IPS-NIHi11 (cell line): ENCODE results near the gene DYNLT1.
"Not testable (repeated sequence)": the region's sequence is repeated elsewhere in the genome, so short reads cannot be mapped to it uniquely, and the experiment has no call there.

Experiments used
- DNase-seq: peaks from one replicate; pipeline ENCODE4 v3.0.0; 2012; ENCODE audit warnings: mixed read lengths, low spot score

Gene DYNLT1

GRCh38 chr6:158644231-158645063, at the start of gene DYNLT1:
TSS of gene DYNLT1 (minus strand) at chr6:158644743. CDS start at chr6:158644708, 35 bp downstream.
- DNase-seq = peak; percentile 98

GRCh38 chr6:158688860-158689259, 44.3 kb upstream of the DYNLT1 start:
- no peak for DNase-seq

- DNase-seq = no peak
Measured at GRCh38 chr6:158687506-158687905, 43.0 kb upstream of the DYNLT1 start.

GRCh38 chr6:158686791-158687381, 42.3 kb upstream of the DYNLT1 start:
- DNase-seq = no peak

- DNase-seq = peak; percentile 49
Measured at GRCh38 chr6:158686311-158686710, 41.8 kb upstream of the DYNLT1 start.

- DNase-seq = no peak
Measured at GRCh38 chr6:158684745-158685324, 40.3 kb upstream of the DYNLT1 start.

- no peak for DNase-seq
Measured at GRCh38 chr6:158684311-158684710, 39.8 kb upstream of the DYNLT1 start.

- no peak for DNase-seq
Measured at GRCh38 chr6:158680481-158680880, 35.9 kb upstream of the DYNLT1 start.

- no peak for DNase-seq
Measured at GRCh38 chr6:158680015-158680414, 35.5 kb upstream of the DYNLT1 start.

- DNase-seq = no peak
Measured at GRCh38 chr6:158677906-158678578, 33.5 kb upstream of the DYNLT1 start.

GRCh38 chr6:158677094-158677493, 32.6 kb upstream of the DYNLT1 start:
- not testable (repeated sequence) for DNase-seq

GRCh38 chr6:158674342-158675131, 30.0 kb upstream of the DYNLT1 start:
- DNase-seq = no peak

GRCh38 chr6:158672726-158673125, 28.2 kb upstream of the DYNLT1 start:
- DNase-seq = no peak

GRCh38 chr6:158672119-158672518, 27.6 kb upstream of the DYNLT1 start:
- DNase-seq = not testable (repeated sequence)

GRCh38 chr6:158669145-158670035, 24.8 kb upstream of the DYNLT1 start:
- DNase-seq = no peak

- no peak for DNase-seq
Measured at GRCh38 chr6:158668707-158669103, 24.2 kb upstream of the DYNLT1 start.

- no peak for DNase-seq
Measured at GRCh38 chr6:158667360-158667981, 22.9 kb upstream of the DYNLT1 start.

GRCh38 chr6:158666628-158667359, 22.3 kb upstream of the DYNLT1 start:
- DNase-seq = peak; percentile 32

- DNase-seq = no peak
Measured at GRCh38 chr6:158665332-158665731, 20.8 kb upstream of the DYNLT1 start.
